ENCODE measurements around the gene FSTL1.

Gene FSTL1

DNA sequence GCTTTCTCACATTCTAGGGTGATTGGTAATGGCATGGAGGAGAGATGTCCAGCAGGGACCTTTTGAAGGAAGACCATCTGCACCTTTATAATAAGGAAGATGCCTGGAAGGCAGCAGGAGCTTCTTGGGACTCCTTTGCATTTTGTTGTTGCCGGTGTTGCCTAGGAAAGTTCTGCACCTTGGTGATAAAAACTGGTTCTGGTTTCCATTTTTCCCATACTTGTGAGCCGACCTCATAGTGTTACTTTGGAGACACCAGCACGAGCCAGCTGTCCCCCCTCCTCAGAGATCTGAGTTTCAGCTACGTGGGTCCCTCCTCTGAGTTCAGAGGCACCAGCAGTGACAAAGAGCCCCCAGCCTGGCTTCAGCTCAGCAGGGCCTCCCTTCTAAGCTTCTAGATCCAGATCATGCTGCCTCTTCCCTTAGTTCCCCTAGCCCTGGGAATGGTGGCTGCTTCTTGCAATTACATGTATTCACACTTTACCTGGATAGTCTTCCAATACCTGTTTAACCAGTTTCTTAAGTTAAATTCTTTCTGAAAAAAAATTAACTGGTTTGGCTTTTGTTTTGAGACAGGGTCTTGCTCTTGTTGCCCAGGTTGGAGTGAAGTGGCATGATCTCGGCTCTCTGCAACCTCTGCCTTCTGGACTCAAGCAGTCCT, 18.0 kb upstream of the FSTL1 start:
- DNase-seq, result no peak

DNA sequence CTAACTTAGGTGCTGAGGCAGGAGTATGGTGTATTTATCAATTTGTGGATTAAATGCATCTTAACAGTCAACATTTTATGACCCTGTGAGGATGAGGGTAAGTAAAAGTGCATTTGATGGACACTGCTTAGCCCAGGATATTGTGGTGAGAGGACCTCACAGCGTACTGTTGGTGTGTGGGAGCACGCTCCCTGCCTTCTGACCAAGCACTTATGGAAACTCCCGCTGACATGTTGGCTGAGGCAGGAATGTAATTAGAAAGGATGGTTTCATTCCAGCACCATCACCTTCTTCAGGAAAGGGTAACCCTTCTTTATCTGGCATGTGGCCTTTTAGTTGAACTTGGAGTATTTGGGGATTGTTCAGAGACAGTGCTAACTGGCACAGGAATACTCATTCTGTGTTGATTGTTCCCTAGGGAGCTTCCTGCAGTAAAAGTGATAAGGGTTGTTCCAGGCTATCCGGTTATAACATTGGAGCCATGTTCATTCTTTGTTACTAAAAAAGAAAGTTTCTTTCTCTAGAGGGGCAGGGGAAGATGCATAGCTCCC, 11.7 kb upstream of the FSTL1 start:
- DNase-seq, result no peak

DNA sequence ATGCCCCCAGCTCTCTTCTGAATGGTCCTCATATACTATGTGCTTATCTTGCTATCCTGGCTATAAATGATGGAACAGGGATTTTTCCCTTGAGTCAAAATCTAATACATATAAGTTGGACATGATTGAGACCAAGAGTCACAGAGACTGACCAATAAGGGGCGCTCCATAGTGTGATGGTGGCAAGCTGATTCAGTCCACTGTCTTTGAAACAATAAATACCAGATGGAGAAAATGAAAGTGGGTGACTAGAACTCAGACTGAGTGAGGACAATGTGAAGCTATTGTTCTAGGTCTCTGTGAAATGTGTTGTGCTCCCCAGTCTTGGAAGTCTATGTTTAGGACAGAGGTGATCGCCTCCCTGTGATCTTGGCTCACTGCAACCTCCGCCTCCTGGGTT, 10.6 kb upstream of the FSTL1 start:
- DNase-seq, result no peak

- no peak for DNase-seq
Measured at GRCh38 chr3:120460862-120461261, 10.1 kb upstream of the FSTL1 start.

GRCh38 chr3:120460181-120460790, 9.5 kb upstream of the FSTL1 start:
- no peak for DNase-seq

DNA sequence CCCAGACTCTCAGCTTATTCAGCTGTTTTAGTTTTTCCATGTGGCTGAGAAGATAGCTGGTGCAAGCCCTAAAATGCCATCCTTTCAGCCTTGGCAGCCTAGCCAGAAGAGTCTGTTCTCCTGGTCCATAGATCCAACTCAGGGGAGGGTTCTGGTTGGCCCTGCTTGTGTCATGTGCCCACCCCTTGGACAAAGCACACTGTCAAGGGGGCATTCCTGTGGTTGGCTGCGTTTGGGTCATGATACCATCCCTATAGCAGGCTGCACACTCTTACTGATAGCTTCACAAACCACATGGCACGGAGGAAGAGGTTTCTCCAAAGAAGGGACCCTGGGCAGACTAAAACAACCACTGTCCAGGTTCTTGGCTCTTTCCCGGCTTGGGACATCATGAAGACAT, 8.4 kb upstream of the FSTL1 start:
- DNase-seq, result no peak

GRCh38 chr3:120457827-120458226, 7.0 kb upstream of the FSTL1 start:
- DNase-seq, result no peak

DNA sequence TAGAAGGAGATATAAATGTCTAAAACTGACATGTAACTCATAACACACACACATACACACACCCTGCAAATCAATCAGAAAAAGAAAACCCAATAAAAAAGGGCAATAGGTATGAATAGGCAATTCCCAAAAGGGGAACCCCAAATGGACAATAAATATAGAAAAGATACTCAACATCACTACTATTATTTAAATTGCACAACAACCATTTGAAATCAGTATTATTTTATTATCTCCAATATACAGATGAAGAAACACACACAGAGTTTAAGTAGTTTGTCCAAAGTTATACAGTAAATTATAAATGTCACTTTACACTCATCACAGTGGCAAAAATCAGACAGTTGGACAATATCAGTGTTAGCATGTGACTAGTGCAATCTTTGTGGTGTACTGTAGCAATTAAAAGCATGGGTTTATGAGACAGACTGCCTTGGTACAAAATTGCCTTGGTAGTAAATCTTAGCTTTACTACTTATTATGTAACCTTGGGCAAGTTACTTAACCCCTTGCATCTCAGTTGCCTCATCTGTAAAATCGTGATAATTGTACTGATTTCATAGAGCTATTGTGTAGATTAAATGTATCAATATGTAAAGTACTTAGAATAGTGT, 3.4 kb upstream of the FSTL1 start:
- DNase-seq, result peak in 1 of 4 experiments; percentile 2

GRCh38 chr3:120452816-120453215, 2.0 kb upstream of the FSTL1 start:
- no peak for DNase-seq

GRCh38 chr3:120451806-120452205, 1.0 kb upstream of the FSTL1 start:
- DNase-seq, result no peak

DNA sequence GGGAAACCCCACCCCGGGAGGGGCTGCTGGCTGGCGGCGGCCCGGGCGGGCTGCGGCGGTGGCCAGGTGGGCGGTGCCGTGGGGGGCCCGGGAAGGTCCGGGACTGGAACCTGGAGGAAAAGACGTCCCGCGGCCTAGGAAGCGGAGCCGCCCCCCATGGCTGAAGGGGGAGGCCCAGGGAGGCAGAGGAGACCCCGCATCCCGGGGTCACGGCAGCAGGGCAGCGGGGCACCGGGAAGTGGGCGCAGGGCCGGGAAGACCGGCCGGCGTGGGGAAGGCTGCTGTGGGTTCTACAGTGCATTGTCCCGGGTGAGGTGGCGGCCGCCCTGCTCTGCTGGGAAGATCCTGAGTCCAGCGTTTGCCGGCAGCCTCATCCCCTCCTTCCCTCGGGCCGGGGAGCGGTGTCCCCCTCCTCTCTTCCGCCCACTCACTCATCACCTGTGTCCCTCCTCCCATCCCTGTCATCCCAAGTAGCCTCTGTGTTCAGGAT, 525 bp upstream of the FSTL1 start:
- no peak for DNase-seq

GRCh38 chr3:120449701-120450599, 842 bp downstream of the FSTL1 start:
- peak; percentile 8 to 34 (median 28) for DNase-seq

DNA sequence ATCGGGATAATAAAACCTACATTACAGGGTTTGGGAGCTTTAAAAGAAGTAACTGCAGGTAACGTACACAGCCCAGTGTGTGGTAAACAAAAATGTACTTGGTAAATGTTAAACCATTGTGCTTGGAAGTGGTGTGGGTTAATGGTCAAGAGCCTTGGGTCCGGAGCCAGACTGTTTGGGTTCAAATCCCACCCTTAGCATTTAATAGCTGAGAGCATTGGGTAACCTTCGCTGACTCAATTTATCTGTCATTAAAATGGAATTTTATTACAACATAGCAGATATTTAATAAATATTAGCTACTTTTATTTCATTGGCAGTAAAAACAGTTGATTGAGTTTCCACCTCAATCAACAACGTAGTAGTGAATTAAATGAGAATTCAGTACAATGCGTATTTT, 1.5 kb downstream of the FSTL1 start:
- no peak for DNase-seq

- DNase-seq, result no peak
Measured at GRCh38 chr3:120448756-120449155, 2.0 kb downstream of the FSTL1 start.

- no peak for DNase-seq
Measured at GRCh38 chr3:120446891-120447668, 3.7 kb downstream of the FSTL1 start.

GRCh38 chr3:120445654-120446053, 5.1 kb downstream of the FSTL1 start:
- DNase-seq, result no peak

DNA sequence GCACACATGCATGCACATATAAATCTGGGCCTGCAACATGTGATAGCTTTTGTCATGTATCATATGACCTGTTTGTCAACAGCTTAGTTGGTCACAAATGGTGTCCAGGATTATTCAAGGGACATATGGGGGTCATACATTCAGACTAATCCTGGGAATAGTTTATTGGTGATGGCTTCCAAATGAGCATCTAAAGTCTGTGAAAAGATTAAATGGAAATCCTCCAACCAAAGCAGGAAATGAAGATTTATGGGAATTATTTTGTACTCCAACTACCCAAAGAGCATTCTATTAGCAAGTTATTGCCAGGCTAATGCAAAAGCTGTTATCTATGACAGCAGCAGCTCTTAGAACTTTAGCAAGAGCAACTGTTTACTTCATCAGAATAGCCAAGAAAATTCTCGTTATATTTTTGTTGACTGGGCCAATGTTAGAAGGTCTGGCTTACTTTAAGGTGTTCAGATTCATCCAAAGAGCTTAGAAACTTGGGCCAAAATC, 7.1 kb downstream of the FSTL1 start:
- DNase-seq, result no peak

- no peak for DNase-seq
Measured at GRCh38 chr3:120442975-120443517, 7.7 kb downstream of the FSTL1 start.

DNA sequence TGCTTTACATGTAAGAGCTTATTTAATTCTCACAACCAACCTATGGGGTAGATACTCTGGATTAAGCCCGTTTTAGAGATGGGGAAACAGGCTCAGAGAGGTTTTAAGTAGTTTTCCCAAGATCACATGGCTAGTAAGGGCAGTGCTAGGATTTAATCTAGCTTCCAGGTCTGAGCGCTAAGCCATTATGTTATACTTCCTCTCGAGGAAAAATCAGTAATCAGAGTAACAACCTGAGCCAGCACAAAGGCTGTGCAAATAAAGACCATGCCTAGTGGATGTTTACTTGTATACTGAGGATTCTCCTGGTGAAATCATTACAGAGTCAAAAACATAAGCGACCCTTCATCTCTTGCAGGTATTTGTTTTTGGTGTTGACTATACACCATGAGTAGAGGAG, 9.0 kb downstream of the FSTL1 start:
- DNase-seq, result no peak

- DNase-seq, result no peak
Measured at GRCh38 chr3:120440762-120441161, 10.0 kb downstream of the FSTL1 start.

GRCh38 chr3:120440001-120440703, 10.6 kb downstream of the FSTL1 start:
- peak; percentile 17 to 42 (median 38) for DNase-seq

Data from suppressor macrophage (primary cell).